SU-DHL-6 (cell line): ENCODE results near the gene CALCR.

Experiments
- H2AFZ ChIP-seq: fragments of 200-600 bp; sonication (generic); 2 replicates; pipeline ENCODE4 v1.6.1; 2014; ENCODE audit warnings: low read depth, mild to moderate bottlenecking, moderate library complexity, mixed read lengths, antibody characterized with exemption, low read length; ENCODE audit not compliant: severe bottlenecking
- H3F3A ChIP-seq: fragments of 200-600 bp; shearing (Covaris generic); 2 replicates; pipeline ENCODE4 v1.6.0; 2016; ENCODE audit warnings: antibody characterized with exemption, mild to moderate bottlenecking; ENCODE audit not compliant: insufficient read depth
- H3K27ac ChIP-seq: fragments of 200-600 bp; sonication (generic); 2 replicates; pipeline ENCODE4 v1.5.1; 2016; ENCODE audit warnings: low read depth, mild to moderate bottlenecking, low read length, moderate library complexity, mixed read lengths
- H3K27me3 ChIP-seq: fragments of 200-600 bp; sonication (generic), shearing (Covaris generic); 2 replicates; pipeline ENCODE4 v1.6.0; 2014; ENCODE audit warnings: mild to moderate bottlenecking, low read length
- H3K36me3 ChIP-seq: fragments of 200-600 bp; sonication (generic); 2 replicates; pipeline ENCODE4 v1.6.1; 2014; ENCODE audit warnings: mild to moderate bottlenecking, low read length, mixed read lengths
- H3K4me2 ChIP-seq: fragments of 300-600, 200-600 bp; shearing (Covaris generic), sonication (generic); 2 replicates; pipeline ENCODE4 v1.6.0; 2014; ENCODE audit warnings: low read length, low read depth, mild to moderate bottlenecking; ENCODE audit not compliant: poor library complexity, severe bottlenecking
- H3K4me3 ChIP-seq: fragments of 200-600 bp; sonication (generic); 2 replicates; pipeline ENCODE4 v1.5.1; 2014; ENCODE audit warnings: antibody characterized with exemption, low read length, mild to moderate bottlenecking, mixed read lengths; ENCODE audit not compliant: insufficient read depth, poor library complexity, severe bottlenecking
- H3K79me2 ChIP-seq: fragments of 200-600 bp; sonication (generic); 2 replicates; pipeline ENCODE4 v1.6.1; 2014; ENCODE audit warnings: mild to moderate bottlenecking, low read length, moderate library complexity; ENCODE audit not compliant: insufficient read depth
- H3K9ac ChIP-seq: fragments of 200-600 bp; sonication (generic); 2 replicates; pipeline ENCODE4 v1.7.0; 2014; ENCODE audit warnings: mild to moderate bottlenecking, low read length
- H3K9me2 ChIP-seq: fragments of 200-600 bp; sonication (generic); replicated peaks from 2 replicates; pipeline ENCODE4 v1.6.1; 2014; ENCODE audit warnings: low read length; ENCODE audit not compliant: insufficient read depth
- H3K9me3 ChIP-seq: fragments of 200-600 bp; sonication (generic); 2 replicates; pipeline ENCODE4 v1.6.1; 2014; ENCODE audit warnings: low read length, mixed read lengths; ENCODE audit not compliant: insufficient read depth
- H4K20me1 ChIP-seq: fragments of 200-600 bp; sonication (generic); 2 replicates; pipeline ENCODE4 v1.6.1; 2014; ENCODE audit warnings: low read depth, mild to moderate bottlenecking, antibody characterized with exemption, low read length, moderate library complexity, mixed read lengths
- EZH2phosphoT487 ChIP-seq: fragments of 200-600 bp; sonication (generic), shearing (Covaris generic); conservative IDR thresholded peaks from 2 replicates; pipeline ENCODE4 v1.6.1; 2018; ENCODE audit warnings: mild to moderate bottlenecking, antibody characterized with exemption, low read length, moderate library complexity, mixed read lengths
- TF ChIP-seq, protein P1 (sequence below): fragments of 200-600 bp; sonication (generic); IDR thresholded peaks from one replicate; pipeline ENCODE4 v1.5.1; 2017; ENCODE audit warnings: antibody characterized with exemption, mild to moderate bottlenecking, low read length, moderate library complexity; ENCODE audit not compliant: insufficient read depth, poor library complexity, severe bottlenecking

The CALCR gene

DNA sequence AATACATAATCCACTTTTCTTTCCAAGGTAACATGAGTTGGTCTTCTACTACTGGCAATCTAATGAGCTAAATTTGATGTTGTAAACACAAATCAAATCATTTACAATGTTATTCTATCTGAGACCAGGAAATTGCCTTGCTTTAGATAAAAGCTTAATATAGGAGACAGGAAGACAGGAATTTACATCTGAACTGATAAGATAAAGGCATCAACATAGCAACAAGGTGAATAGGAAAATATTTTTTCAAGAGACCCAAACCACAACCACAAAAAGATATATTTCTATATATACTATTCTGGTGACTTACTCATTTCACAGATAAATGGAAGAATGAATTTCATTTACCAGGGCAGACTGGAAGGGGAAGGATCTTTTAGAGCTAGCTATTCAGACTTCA is 46.3 kb upstream of the CALCR start:
- Histone ChIP-seq H4K20me1 (no peaks in the 10 kb centered on the region; the same call in 1 of the 2 replicates), H3K9me2 (no peaks in the 10 kb centered on the region)

DNA sequence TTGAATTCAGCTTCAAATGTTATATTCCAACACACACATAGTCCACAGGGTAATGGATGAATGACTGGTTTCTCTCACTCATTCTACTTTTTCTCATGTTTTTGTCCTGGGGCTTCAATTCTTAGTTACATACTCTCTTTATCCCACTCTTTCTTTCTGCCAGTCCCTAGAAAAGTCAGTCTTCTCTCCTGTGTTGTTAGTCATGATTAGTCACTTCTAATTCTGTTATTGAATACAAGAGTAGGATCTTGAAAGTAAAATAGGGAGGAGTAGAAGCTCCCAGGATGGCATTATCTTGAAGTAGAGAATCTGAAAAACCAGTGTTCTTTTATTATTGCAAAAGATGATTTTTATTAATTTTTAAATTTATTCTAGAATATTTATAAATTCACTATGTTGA is 45.5 kb upstream of the CALCR start:
- Histone ChIP-seq H3K4me3 (no peak overlapping the region), H3K27me3 (no peaks in the 10 kb centered on the region), H4K20me1 (no peaks in the 10 kb centered on the region; the same call in 1 of the 2 replicates), H3K9me2 (no peaks in the 10 kb centered on the region), H3K9ac (no peak overlapping the region), H3K27ac (no peak overlapping the region), H3K36me3 (no peaks in the 10 kb centered on the region), H3K79me2 (no peaks in the 10 kb centered on the region), H3K4me2 (no peak overlapping the region), H3K9me3 (no peaks in the 10 kb centered on the region), H3F3A (no peaks in the 10 kb centered on the region), H2AFZ (no peak overlapping the region)
- TF ChIP-seq, protein P1, sequence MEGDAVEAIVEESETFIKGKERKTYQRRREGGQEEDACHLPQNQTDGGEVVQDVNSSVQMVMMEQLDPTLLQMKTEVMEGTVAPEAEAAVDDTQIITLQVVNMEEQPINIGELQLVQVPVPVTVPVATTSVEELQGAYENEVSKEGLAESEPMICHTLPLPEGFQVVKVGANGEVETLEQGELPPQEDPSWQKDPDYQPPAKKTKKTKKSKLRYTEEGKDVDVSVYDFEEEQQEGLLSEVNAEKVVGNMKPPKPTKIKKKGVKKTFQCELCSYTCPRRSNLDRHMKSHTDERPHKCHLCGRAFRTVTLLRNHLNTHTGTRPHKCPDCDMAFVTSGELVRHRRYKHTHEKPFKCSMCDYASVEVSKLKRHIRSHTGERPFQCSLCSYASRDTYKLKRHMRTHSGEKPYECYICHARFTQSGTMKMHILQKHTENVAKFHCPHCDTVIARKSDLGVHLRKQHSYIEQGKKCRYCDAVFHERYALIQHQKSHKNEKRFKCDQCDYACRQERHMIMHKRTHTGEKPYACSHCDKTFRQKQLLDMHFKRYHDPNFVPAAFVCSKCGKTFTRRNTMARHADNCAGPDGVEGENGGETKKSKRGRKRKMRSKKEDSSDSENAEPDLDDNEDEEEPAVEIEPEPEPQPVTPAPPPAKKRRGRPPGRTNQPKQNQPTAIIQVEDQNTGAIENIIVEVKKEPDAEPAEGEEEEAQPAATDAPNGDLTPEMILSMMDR = no peak
- no peak for TF ChIP-seq EZH2phosphoT487

More for the DNA sequence above, 46.3 kb upstream of the CALCR start:
- H3K36me3 ChIP-seq = no peaks in the 10 kb centered on the region
- no peak overlapping the region for H3K27ac ChIP-seq
- no peaks in the 10 kb centered on the region for H3K27me3 ChIP-seq
- no peaks in the 10 kb centered on the region for H3K9me3 ChIP-seq
- TF ChIP-seq, protein P1 = no peak
- H3K9ac ChIP-seq = no peak overlapping the region
- no peaks in the 10 kb centered on the region for H3F3A ChIP-seq
- no peak overlapping the region for H3K4me2 ChIP-seq
- no peak overlapping the region for H2AFZ ChIP-seq
- no peak overlapping the region for H3K4me3 ChIP-seq
- H3K79me2 ChIP-seq = no peaks in the 10 kb centered on the region

DNA sequence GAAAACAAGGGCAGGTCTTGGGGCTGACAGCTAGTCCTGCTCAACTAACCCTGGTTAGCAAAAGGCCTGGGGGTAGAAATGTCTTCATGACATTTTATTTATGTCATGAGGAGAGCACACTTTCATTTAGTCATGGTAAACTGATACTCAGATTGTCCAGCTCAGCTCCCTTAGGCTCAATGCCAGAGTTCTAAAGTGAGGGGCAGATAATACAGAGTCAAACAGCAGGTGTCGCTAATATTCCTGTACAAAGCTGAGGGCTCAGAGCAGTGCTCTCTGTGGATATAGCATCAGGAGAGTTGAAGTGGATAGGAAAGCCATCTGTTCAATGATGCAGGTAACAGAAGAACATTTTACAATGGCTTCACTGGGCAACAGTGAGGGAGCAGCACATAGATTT is 26.8 kb upstream of the CALCR start:
- no peak overlapping the region for H3K4me2 ChIP-seq
- no peaks in the 10 kb centered on the region for H3K9me2 ChIP-seq

More for the DNA sequence above, 26.8 kb upstream of the CALCR start:
- no peaks in the 10 kb centered on the region for H3K79me2 ChIP-seq
- H3F3A ChIP-seq = no peaks in the 10 kb centered on the region
- no peak overlapping the region for H3K4me3 ChIP-seq
- TF ChIP-seq, protein P1 = no peak
- H3K27me3 ChIP-seq = no peaks in the 10 kb centered on the region
- H3K27ac ChIP-seq = no peak overlapping the region
- H2AFZ ChIP-seq = no peak overlapping the region
- no peaks in the 10 kb centered on the region for H4K20me1 ChIP-seq
- H3K9ac ChIP-seq = no peak overlapping the region
- no peaks in the 10 kb centered on the region for H3K36me3 ChIP-seq
- H3K9me3 ChIP-seq = no peaks in the 10 kb centered on the region
